ENCODE results near the gene ANKHD1.

ANKHD1 gene

GRCh38 chr5:140401362-140402257 is at the start of gene ANKHD1:
TSS of gene ANKHD1 (plus strand) at chr5:140401833. CDS start at chr5:140401968, 135 bp downstream.
- peak; percentile 95 for DNase-seq (ENCODE audit: low read depth)

- no peak for DNase-seq (ENCODE audit: low read depth)
These were observed 46.1 kb upstream of the ANKHD1 start for GRCh38 chr5:140355546-140355945.

- DNase-seq (ENCODE audit: low read depth) = no peak
These were observed 44.5 kb upstream of the ANKHD1 start for GRCh38 chr5:140356853-140357725.

- peak; percentile 39 for DNase-seq (ENCODE audit: low read depth)
These were observed 43.9 kb upstream of the ANKHD1 start for GRCh38 chr5:140357726-140358093.

- DNase-seq (ENCODE audit: low read depth) = no peak
These were observed 42.8 kb upstream of the ANKHD1 start for GRCh38 chr5:140358738-140359310.

GRCh38 chr5:140360101-140360500 is 41.5 kb upstream of the ANKHD1 start, which contains the start of gene SLC4A9:
TSS of gene SLC4A9 (plus strand) at chr5:140360194. CDS start at chr5:140360237, 43 bp downstream.
- no peak for DNase-seq (ENCODE audit: low read depth)

- DNase-seq (ENCODE audit: low read depth) = no peak
These were observed 40.8 kb upstream of the ANKHD1 start for GRCh38 chr5:140360681-140361479.

GRCh38 chr5:140361901-140362300 is 39.7 kb upstream of the ANKHD1 start:
- no peak for DNase-seq (ENCODE audit: low read depth)

GRCh38 chr5:140362311-140362710 is 39.3 kb upstream of the ANKHD1 start:
- DNase-seq (ENCODE audit: low read depth) = no peak

GRCh38 chr5:140362875-140363630 is 38.6 kb upstream of the ANKHD1 start:
- DNase-seq (ENCODE audit: low read depth) = peak; percentile 38

- no peak for DNase-seq (ENCODE audit: low read depth)
These were observed 37.8 kb upstream of the ANKHD1 start for GRCh38 chr5:140363631-140364471.

- DNase-seq (ENCODE audit: low read depth) = no peak
These were observed 37.2 kb upstream of the ANKHD1 start for GRCh38 chr5:140364472-140364765.

- DNase-seq (ENCODE audit: low read depth) = no peak
These were observed 36.4 kb upstream of the ANKHD1 start for GRCh38 chr5:140365282-140365681.

- no peak for DNase-seq (ENCODE audit: low read depth)
These were observed 35.7 kb upstream of the ANKHD1 start for GRCh38 chr5:140365941-140366340.

- no peak for DNase-seq (ENCODE audit: low read depth)
These were observed 34.9 kb upstream of the ANKHD1 start for GRCh38 chr5:140366589-140367255.

GRCh38 chr5:140367256-140368013 is 34.2 kb upstream of the ANKHD1 start:
- no peak for DNase-seq (ENCODE audit: low read depth)

GRCh38 chr5:140371356-140372151 is 30.1 kb upstream of the ANKHD1 start:
- no peak for DNase-seq (ENCODE audit: low read depth)

- DNase-seq (ENCODE audit: low read depth) = peak; percentile 56
These were observed 28.6 kb upstream of the ANKHD1 start for GRCh38 chr5:140372971-140373487.
